NT2/D1 (cell line): Measurements from ENCODE around the gene ADGRL3.

Experiments used
- SUZ12 ChIP-seq: IDR thresholded peaks from 2 replicates; pipeline ENCODE4 v1.6.1; 2011; ENCODE audit not compliant: insufficient read length, insufficient read depth; ENCODE audit errors: extremely low read depth
- YY1 ChIP-seq: IDR thresholded peaks from 2 replicates; pipeline ENCODE4 v1.6.1; 2011; ENCODE audit not compliant: insufficient read length, insufficient read depth

GRCh38 chr4:61437923-61438322 lies 237.8 kb downstream of the ADGRL3 start:
- TF ChIP-seq YY1 (no peak), SUZ12 (no peak)
